Sigmoid colon (tissue), 7 donors: ENCODE results near the gene FRMD8. TPM values are rescaled to one million over a fixed set of nuclear protein-coding genes. Genes with fewer than 3 reads are reported as not detected.

Experiments
- DNase-seq: peaks from one replicate; pipeline ENCODE4 v3.0.0-alpha.2; 2019
- H3K27ac ChIP-seq, 4 donors: fragments of 200-600 bp; sonication (generic); one replicate each; pipeline ENCODE4 v1.5.1; 2016 to 2019; ENCODE audit warnings: mild to moderate bottlenecking in 1 of 4
- H3K27me3 ChIP-seq, 3 donors: fragments of 200-600 bp; sonication (generic); one replicate each; pipeline ENCODE4 v1.5.1; 2019; ENCODE audit warnings: mild to moderate bottlenecking in 1 of 3
- H3K36me3 ChIP-seq, 4 donors: fragments of 200-600 bp; sonication (generic); one replicate each; pipeline ENCODE4 v1.5.1; 2016 to 2019
- H3K4me1 ChIP-seq, 4 donors: fragments of 200-600 bp; sonication (generic); one replicate each; pipeline ENCODE4 v1.5.1; 2017 to 2019
- H3K4me3 ChIP-seq, 4 donors: fragments of 200-600 bp; sonication (generic); one replicate each; pipeline ENCODE4 v1.5.1; 2017 to 2019; ENCODE audit warnings: mild to moderate bottlenecking in 2 of 4, moderate library complexity in 1 of 4
- H3K9me3 ChIP-seq, 4 donors: fragments of 200-600 bp in 3 of 4; sonication (generic) in 3 of 4; one replicate each; pipeline versions ENCODE4 v1.5.1 to v1.6.1; 2013 to 2019
- EP300 ChIP-seq, 4 donors: sonication (generic); formaldehyde crosslinking; IDR thresholded peaks; one replicate each; pipeline ENCODE4 v1.6.1; 2017; ENCODE audit warnings: antibody characterized with exemption in 4 of 4
- POLR2A ChIP-seq, 2 donors: fragments of 450-650 bp; IDR thresholded peaks; one replicate each; pipeline ENCODE4 v1.6.1; 2016; ENCODE audit warnings: antibody characterized with exemption in 2 of 2, mild to moderate bottlenecking in 2 of 2, moderate library complexity in 2 of 2
- POLR2AphosphoS5 ChIP-seq, 4 donors: sonication (generic); formaldehyde crosslinking; IDR thresholded peaks; one replicate each; pipeline ENCODE4 v1.6.1; 2017; ENCODE audit warnings: antibody characterized with exemption in 4 of 4
- WGBS, 2 donors: extraction: QIAGEN DNeasy Blood & Tissue Kit; methylation state at CpG; one replicate each; pipeline ENCODE4 v1.1.7; 2013; 5-methylcytosine and 5-hydroxymethylcytosine counted together
- intact Hi-C: fragments of 100-400 bp; cut with DNase I; formaldehyde crosslinking; loops from one replicate; pipeline ENCODE4 v1.15.1; 2023
- polyA plus RNA-seq, 3 donors: library from polyadenylated mRNA; stranded (reverse); fragments of 200-250 nt; gene quantifications; one replicate each; pipeline ENCODE4 v1.2.3, GENCODE V29; 2013
- total RNA-seq, 4 donors: library from RNA; depleted of rRNA; stranded (reverse); fragments of >200 nt; gene quantifications; one replicate each; pipeline ENCODE4 v1.1.0, GENCODE V29; 2016
- TF ChIP-seq, protein P1 (sequence below), 4 experiments: fragments of 450-650 bp in 3 of 4; fragments of 200-600 bp in 1 of 4; IDR thresholded peaks; one replicate each; pipeline ENCODE4 v1.5.1; 2016 to 2019; ENCODE audit warnings: antibody characterized with exemption in 4 of 4, mild to moderate bottlenecking in 3 of 4, moderate library complexity in 2 of 4
- donor health status: healthy with polysubstance abuse.
- donor health status: Bipolar disorder and iron deficiency.
- donor health status: healthy.

The FRMD8 gene
- total and polyA plus RNA-seq, 7 donors: 10.7 to 29.0 (median 21.6) TPM

DNA sequence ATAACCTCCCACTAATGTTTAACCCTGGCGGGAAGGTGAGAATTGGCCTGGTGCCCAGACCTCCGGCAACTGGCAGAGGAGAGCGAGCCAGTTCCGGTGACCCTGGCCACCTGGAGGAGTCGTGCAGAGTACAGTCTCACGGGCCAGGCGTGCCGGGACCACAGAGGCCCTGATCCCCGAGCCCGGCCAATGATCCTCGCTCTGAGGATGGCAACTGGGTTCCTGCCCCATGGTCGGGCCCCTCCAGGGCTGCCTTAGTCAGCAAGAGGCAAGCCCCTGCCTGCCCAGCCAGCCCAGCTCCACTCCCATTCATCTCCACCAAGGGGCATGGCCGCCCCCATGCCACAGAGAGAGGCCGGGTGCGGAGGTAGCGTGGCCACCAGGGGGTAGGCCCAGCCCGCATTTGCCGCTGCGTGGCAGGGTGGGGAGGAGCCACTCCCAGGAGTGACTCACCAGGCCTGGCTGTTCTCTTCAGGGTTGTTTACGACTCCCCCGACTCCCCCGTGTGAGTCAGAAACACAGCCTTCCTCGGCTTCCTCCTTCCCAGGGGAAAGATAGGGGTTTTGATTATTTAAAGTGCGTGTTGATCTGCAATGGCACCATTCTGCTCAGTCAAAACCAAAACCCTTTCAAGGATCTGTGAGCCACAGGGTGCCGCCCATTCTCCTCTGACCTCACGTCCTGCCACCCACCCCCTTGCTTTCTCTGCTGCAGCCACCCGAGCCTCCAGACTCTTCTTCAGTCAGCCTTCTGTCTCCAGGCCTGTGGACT, 4.2 kb upstream of the FRMD8 start, which contains the start of gene SLC25A45:
SLC25A45 (minus strand) TSS at position 614 of the 771 bp plus-strand sequence. CDS start 695 bp downstream, outside the sequence.
- H3K9me3 ChIP-seq: no peaks in the 10 kb centered on the region
- peak; percentile 98 for DNase-seq
- TF ChIP-seq, protein P1, sequence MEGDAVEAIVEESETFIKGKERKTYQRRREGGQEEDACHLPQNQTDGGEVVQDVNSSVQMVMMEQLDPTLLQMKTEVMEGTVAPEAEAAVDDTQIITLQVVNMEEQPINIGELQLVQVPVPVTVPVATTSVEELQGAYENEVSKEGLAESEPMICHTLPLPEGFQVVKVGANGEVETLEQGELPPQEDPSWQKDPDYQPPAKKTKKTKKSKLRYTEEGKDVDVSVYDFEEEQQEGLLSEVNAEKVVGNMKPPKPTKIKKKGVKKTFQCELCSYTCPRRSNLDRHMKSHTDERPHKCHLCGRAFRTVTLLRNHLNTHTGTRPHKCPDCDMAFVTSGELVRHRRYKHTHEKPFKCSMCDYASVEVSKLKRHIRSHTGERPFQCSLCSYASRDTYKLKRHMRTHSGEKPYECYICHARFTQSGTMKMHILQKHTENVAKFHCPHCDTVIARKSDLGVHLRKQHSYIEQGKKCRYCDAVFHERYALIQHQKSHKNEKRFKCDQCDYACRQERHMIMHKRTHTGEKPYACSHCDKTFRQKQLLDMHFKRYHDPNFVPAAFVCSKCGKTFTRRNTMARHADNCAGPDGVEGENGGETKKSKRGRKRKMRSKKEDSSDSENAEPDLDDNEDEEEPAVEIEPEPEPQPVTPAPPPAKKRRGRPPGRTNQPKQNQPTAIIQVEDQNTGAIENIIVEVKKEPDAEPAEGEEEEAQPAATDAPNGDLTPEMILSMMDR (IDR thresholded peaks at IDR 0.05): peak; percentile 90 to 98 (median 95)
- TF ChIP-seq EP300 (IDR thresholded peaks at IDR 0.05) (peak in 2 of 4 donors; percentile 45 to 68), POLR2AphosphoS5 (IDR thresholded peaks at IDR 0.05) (peak; percentile 75 to 87 (median 82)), POLR2A (IDR thresholded peaks at IDR 0.05) (peak; percentile 46 to 63)
- H3K27ac ChIP-seq: peak within 1 kb of the TSS; percentile 95 to 99 (median 96)
- H3K4me1 ChIP-seq: peaks cover 0 to 59% (median 48%) of the 10 kb centered on the region in 4 donors
- intact Hi-C loops: loop anchor here (2.0 to 5.0 kb wide), 2 partner anchors 85 to 129 kb away; no protein-coding TSS in a partner anchor
- H3K36me3 ChIP-seq: no peaks in the 10 kb centered on the region
- no peaks in the 10 kb centered on the region for H3K27me3 ChIP-seq
- 0% methylated on average over 27 of the region's 27 CpGs for WGBS, 2 donors
- peak within 1 kb of the TSS; percentile 27 to 52 (median 46) for H3K4me3 ChIP-seq

DNA sequence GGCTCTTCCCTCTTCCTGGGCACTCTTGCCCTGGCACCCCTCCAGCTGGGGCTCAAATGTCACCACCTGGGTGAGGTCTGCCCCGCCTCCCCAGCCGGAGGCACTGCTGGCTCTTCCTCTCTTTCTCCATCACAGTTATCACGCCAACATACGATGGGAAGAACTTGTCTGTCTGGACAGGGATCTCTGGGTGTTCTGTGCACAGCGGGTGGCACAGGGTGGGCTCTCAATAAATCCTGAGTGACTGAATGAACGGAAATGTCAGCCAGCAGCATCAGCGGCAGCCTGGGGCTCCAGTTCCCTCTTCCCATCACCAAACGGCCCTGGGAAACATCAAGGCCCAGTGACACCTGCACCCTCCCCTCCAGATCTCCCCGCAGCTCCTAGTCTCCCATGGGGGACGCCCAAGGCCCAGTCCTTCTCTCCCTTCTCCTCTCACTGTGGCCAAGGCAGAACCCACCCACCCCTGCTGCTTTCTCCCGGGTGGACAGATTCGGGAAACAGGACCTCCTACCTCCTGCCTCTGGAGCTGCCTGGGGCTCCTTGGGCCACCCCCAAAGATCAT, 3.6 kb upstream of the FRMD8 start:
- Histone ChIP-seq H3K27ac (peak overlapping the region; percentile 95 to 99 (median 96)), H3K4me3 (peak overlapping the region; percentile 11 to 52 (median 46)), H3K27me3 (no peaks in the 10 kb centered on the region), H3K9me3 (no peaks in the 10 kb centered on the region), H3K4me1 (peaks cover 0 to 66% (median 54%) of the 10 kb centered on the region in 4 donors), H3K36me3 (no peaks in the 10 kb centered on the region)
- DNase-seq: peak; percentile 83
- TF ChIP-seq, protein P1 (IDR thresholded peaks at IDR 0.05): no peak
- TF ChIP-seq EP300 (IDR thresholded peaks at IDR 0.05) (peak in 1 of 4 donors; percentile 15), POLR2AphosphoS5 (IDR thresholded peaks at IDR 0.05) (no peak), POLR2A (IDR thresholded peaks at IDR 0.05) (no peak)
- WGBS, 2 donors: 9 to 16% methylated on average over 12 of the region's 12 CpGs
- intact Hi-C loops: loop anchor here (1.0 to 5.0 kb wide), 3 partner anchors 34 to 128 kb away; no protein-coding TSS in a partner anchor

DNA sequence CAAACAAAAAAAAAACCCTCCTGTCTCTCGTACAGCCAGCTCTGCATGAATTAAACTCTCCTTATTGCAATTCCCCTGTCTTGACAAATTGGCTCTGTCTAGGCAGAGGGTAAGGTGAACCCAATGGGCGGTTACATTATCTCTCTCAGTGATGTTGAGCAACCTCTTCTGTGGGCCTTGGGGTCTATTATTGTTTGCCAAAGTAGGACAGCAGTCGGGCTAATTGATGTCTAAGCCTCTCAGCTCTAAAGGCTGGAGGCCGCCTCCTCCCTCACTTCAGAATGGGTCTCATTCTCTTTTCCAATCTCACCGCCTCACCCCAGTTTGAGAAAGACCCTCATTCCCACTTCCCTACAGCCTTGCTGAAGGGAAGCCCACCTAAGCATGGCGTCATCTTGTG, 2.7 kb upstream of the FRMD8 start:
- Histone ChIP-seq H3K27ac (peak overlapping the region; percentile 95 to 99 (median 96)), H3K4me3 (no peak overlapping the region), H3K9me3 (no peaks in the 10 kb centered on the region), H3K27me3 (no peaks in the 10 kb centered on the region), H3K4me1 (peaks cover 0 to 74% (median 62%) of the 10 kb centered on the region in 4 donors), H3K36me3 (no peaks in the 10 kb centered on the region)
- 89 to 92% methylated on average over 6 of the region's 6 CpGs for WGBS, 2 donors
- DNase-seq: no peak
- intact Hi-C loops: loop anchor here (1.0 to 5.0 kb wide), 3 partner anchors 34 to 127 kb away; no protein-coding TSS in a partner anchor
- TF ChIP-seq EP300 (IDR thresholded peaks at IDR 0.05) (no peak), POLR2AphosphoS5 (IDR thresholded peaks at IDR 0.05) (no peak), POLR2A (IDR thresholded peaks at IDR 0.05) (no peak)
- TF ChIP-seq, protein P1 (IDR thresholded peaks at IDR 0.05): no peak

DNA sequence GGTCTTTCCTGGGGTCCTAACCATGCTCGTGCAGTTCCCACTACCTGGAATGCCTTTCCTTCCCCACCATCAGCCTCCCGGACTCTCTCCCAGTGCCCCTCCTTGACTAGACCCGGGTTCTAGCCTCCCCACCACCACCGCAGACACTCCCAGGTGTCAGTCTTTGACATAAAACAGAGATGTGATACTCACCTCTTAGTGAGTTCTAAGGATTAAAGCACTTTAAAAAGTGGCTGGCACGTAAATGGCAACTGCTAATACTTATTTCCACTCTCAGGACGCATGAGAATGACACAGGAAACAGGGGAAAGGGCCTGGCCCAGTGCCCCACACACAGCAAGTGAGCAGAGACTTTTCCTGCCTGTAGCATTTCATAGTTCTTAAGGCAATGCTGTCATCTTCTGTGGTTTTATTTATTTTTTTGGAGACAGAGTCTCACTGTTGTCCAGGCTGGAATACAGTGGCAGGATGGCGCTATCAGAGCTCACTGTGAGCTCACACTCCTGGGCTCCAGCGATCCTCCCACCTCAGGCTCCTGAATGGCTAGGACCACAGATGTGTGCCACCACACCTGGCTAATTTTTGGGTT, 2.0 kb upstream of the FRMD8 start:
- Histone ChIP-seq H3K4me3 (no peak overlapping the region), H3K27me3 (no peaks in the 10 kb centered on the region), H3K36me3 (no peaks in the 10 kb centered on the region), H3K4me1 (peaks cover 0 to 81% (median 68%) of the 10 kb centered on the region in 4 donors), H3K27ac (peak overlapping the region; percentile 95 to 99 (median 96)), H3K9me3 (no peaks in the 10 kb centered on the region)
- TF ChIP-seq, protein P1 (IDR thresholded peaks at IDR 0.05): no peak
- TF ChIP-seq EP300 (IDR thresholded peaks at IDR 0.05) (no peak), POLR2AphosphoS5 (IDR thresholded peaks at IDR 0.05) (no peak), POLR2A (IDR thresholded peaks at IDR 0.05) (no peak)
- 81 to 82% methylated on average over 8 of the region's 8 CpGs for WGBS, 2 donors
- no peak for DNase-seq
- intact Hi-C loops: loop anchor here (5.0 kb wide), 1 partner anchor 83 kb away; no protein-coding TSS in a partner anchor
